GM19023 (cell line): ENCODE data around the gene DUSP23.
A peak's percentile ranks its signal among the peaks of the same experiment; 100 is the strongest.

Experiments
- ATAC-seq: cut with Tn5 transposase; IDR thresholded peaks from one replicate; pipeline ENCODE4 v1.9.1; 2021; ENCODE audit warnings: mild to moderate bottlenecking, moderate library complexity; ENCODE audit not compliant: unreplicated experiment

The DUSP23 gene

GRCh38 chr1:159827549-159827948 lies 46.8 kb downstream of the DUSP23 start:
- no peak for ATAC-seq

GRCh38 chr1:159828176-159828575 lies 47.4 kb downstream of the DUSP23 start:
- ATAC-seq = no peak

GRCh38 chr1:159828581-159829272 lies 48.0 kb downstream of the DUSP23 start:
- no peak for ATAC-seq

- ATAC-seq = peak; percentile 51
Observed at GRCh38 chr1:159829273-159829634, 48.5 kb downstream of the DUSP23 start.

- ATAC-seq = no peak
Observed at GRCh38 chr1:159829822-159830465, 49.2 kb downstream of the DUSP23 start.

GRCh38 chr1:159830722-159831121 lies 50.0 kb downstream of the DUSP23 start:
- no peak for ATAC-seq

GRCh38 chr1:159831412-159832141 lies 50.8 kb downstream of the DUSP23 start:
- no peak for ATAC-seq
